ENCODE data around the gene LONRF2. TPM values are rescaled to one million over a fixed set of nuclear protein-coding genes. Genes with fewer than 3 reads are reported as not detected.

The LONRF2 gene
- total and polyA plus RNA-seq, 2 of the 13 experiments (the other 11 are each of a cell fraction or from before 2014, with no cell fraction given): not detected

- CTCF ChIA-PET (ENCODE audit: low intra/inter-chr PET ratio, low total read pairs): no interaction called here
- no peak for ATAC-seq
- no peak for TF ChIP-seq ELF4 (CRISPR knock-in tag; IDR thresholded peaks at IDR 0.05; ENCODE audit: borderline replicate concordance)
- no peak for TF ChIP-seq ZHX1 (CRISPR knock-in tag; IDR thresholded peaks at IDR 0.05; ENCODE audit: low read depth)
- no peak for TF ChIP-seq GTF3A (CRISPR knock-in tag; conservative IDR thresholded peaks at IDR 0.05)
- no peak for TF ChIP-seq POLR2AphosphoS2 (IDR thresholded peaks at IDR 0.05; ENCODE audit: low read depth, low read length)
- no peak for TF ChIP-seq NCOR1 (IDR thresholded peaks at IDR 0.05; ENCODE audit: borderline replicate concordance, low read length)
- TF ChIP-seq PRDM4 (CRISPR knock-in tag; IDR thresholded peaks at IDR 0.05; ENCODE audit: borderline replicate concordance): no peak
- TF ChIP-seq E2F5 (CRISPR knock-in tag; conservative IDR thresholded peaks at IDR 0.05): no peak
- no peak for TF ChIP-seq NRL (CRISPR knock-in tag; IDR thresholded peaks at IDR 0.05; ENCODE audit: borderline replicate concordance)
- no peak for TF ChIP-seq TAF1 (CRISPR knock-in tag; IDR thresholded peaks at IDR 0.05)
- no peak for TF ChIP-seq SOX6 (IDR thresholded peaks at IDR 0.05)
- no peak for TF ChIP-seq SOX6 (CRISPR knock-in tag; IDR thresholded peaks at IDR 0.05)
- TF ChIP-seq HNRNPL (IDR thresholded peaks at IDR 0.05; ENCODE audit: low read depth, low read length): no peak
- no peak for TF ChIP-seq ZNF225 (CRISPR knock-in tag; IDR thresholded peaks at IDR 0.05)
- no peak for TF ChIP-seq ZNF546 (CRISPR knock-in tag; conservative IDR thresholded peaks at IDR 0.05)
- TF ChIP-seq HMG20A (CRISPR knock-in tag; IDR thresholded peaks at IDR 0.05; ENCODE audit: borderline replicate concordance): no peak
- TF ChIP-seq HOXA9 (CRISPR knock-in tag; IDR thresholded peaks at IDR 0.05; ENCODE audit: borderline replicate concordance): no peak
- no peak for TF ChIP-seq EED (CRISPR knock-in tag; IDR thresholded peaks at IDR 0.05)
- TF ChIP-seq ATF1 (CRISPR knock-in tag; IDR thresholded peaks at IDR 0.05): no peak
- no peak for TF ChIP-seq ZFX (CRISPR knock-in tag; IDR thresholded peaks at IDR 0.05; ENCODE audit: low read depth)
These were observed 36.0 kb downstream of the LONRF2 start for GRCh38 chr2:100286318-100286717.

More at GRCh38 chr2:100286318-100286717, 36.0 kb downstream of the LONRF2 start:
- H3K79me2 ChIP-seq (ENCODE audit: insufficient read depth, low read length): no peaks in the 10 kb centered on the region
- no peak overlapping the region for H2AFZ ChIP-seq (ENCODE audit: low read length)
- no peak overlapping the region for H3K4me3 ChIP-seq (replicated peaks in 1 of 3; ENCODE audit: insufficient read depth in 1 of 3, low read depth in 2 of 3, low read length in 3 of 3)
- 58% methylated on average over 3 of the region's 3 CpGs for whole genome bisulfite sequencing (ENCODE audit: low lambda C conversion rate)
- in situ Hi-C loops (cut with HindIII; ENCODE audit: extremely low pct_ligation_motif_present, low pct_unique_long_range_greater_than_20kb): no loop called here
- POLR2A ChIA-PET: no interaction called here
- H3K9ac ChIP-seq (ENCODE audit: insufficient read depth, low read depth, low read length): no peak overlapping the region
- no TSS peak for BruUV-seq (replicated peaks)
- intact Hi-C loops (cut with micrococcal nuclease; ENCODE audit: unreplicated experiment): no loop called here
- H3K36me3 ChIP-seq (replicated peaks in 1 of 2; ENCODE audit: control insufficient read depth in 1 of 2, insufficient read depth in 2 of 2, low read length in 2 of 2): no peaks in the 10 kb centered on the region
- no peaks in the 10 kb centered on the region for H3K9me3 ChIP-seq (ENCODE audit: low read length)
- H3K4me1 ChIP-seq (ENCODE audit: insufficient read depth, low read length): peaks cover 9% of the 10 kb centered on the region
- H3K4me2 ChIP-seq (ENCODE audit: low read depth, low read length): no peak overlapping the region
- FAIRE-seq (no peak), DNase-seq (ENCODE audit: low spot score) (no peak)
- H3K27me3 ChIP-seq (ENCODE audit: control insufficient read depth in 1 of 2, insufficient read depth in 2 of 2, low read length in 2 of 2): peaks cover 0 to 13% of the 10 kb centered on the region in 2 experiments; a peak in 2 of 5 replicates
- H3K27ac ChIP-seq (ENCODE audit: extremely low read length, insufficient read depth, low read length): no peak overlapping the region
- no peaks in the 10 kb centered on the region for H4K20me1 ChIP-seq (ENCODE audit: insufficient read depth, low read length)
